C4-2B (cell line): ENCODE data around the gene SOX4.

Experiments
- CTCF ChIP-seq: fragments of 450-650 bp; conservative IDR thresholded peaks from 2 replicates; pipeline ENCODE4 v1.5.1; 2017; ENCODE audit warnings: mild to moderate bottlenecking
- ZFX ChIP-seq: fragments of 450-650 bp; IDR thresholded peaks from 2 replicates; pipeline ENCODE4 v1.6.1; 2017

GRCh38 chr6:21592953-21593352 lies 598 bp upstream of the SOX4 start:
- TF ChIP-seq CTCF: no peak
- no peak for TF ChIP-seq ZFX
